Type B pancreatic cell (in vitro differentiated cells): ENCODE data around the gene SCNN1B. TPM values are rescaled to one million over a fixed set of nuclear protein-coding genes. Genes with fewer than 3 reads are reported as not detected.

Experiments used
- DNase-seq: peaks from one replicate; pipeline ENCODE4 v3.0.0; 2021; ENCODE audit warnings: mixed read lengths; ENCODE audit not compliant: unreplicated experiment; ENCODE audit errors: extremely low spot score
- H3K27ac Mint-ChIP-seq: 2 replicates; pipeline ENCODE4 v1.8.0; 2021; ENCODE audit warnings: mild to moderate bottlenecking, mixed read lengths
- H3K27me3 Mint-ChIP-seq: 2 replicates; pipeline ENCODE4 v1.8.0; 2021; ENCODE audit warnings: mixed read lengths
- H3K36me3 Mint-ChIP-seq: 2 replicates; pipeline ENCODE4 v1.8.0; 2021; ENCODE audit warnings: mixed read lengths
- H3K4me1 Mint-ChIP-seq: one replicate; pipeline ENCODE4 v1.8.0; 2021; ENCODE audit warnings: mixed read lengths; ENCODE audit not compliant: unreplicated experiment
- H3K4me3 Mint-ChIP-seq: 2 replicates; pipeline ENCODE4 v1.8.0; 2021; ENCODE audit warnings: mild to moderate bottlenecking, mixed read lengths
- H3K9me3 Mint-ChIP-seq: 2 replicates; pipeline ENCODE4 v1.8.0; 2021; ENCODE audit warnings: mixed read lengths
- CTCF ChIP-seq: fragments of 200-600 bp; sonication (generic); conservative IDR thresholded peaks from 2 replicates; pipeline ENCODE4 v1.5.0; 2021; ENCODE audit warnings: antibody characterized with exemption, mild to moderate bottlenecking
- total RNA-seq: library from RNA; stranded (reverse); gene quantifications from 2 replicates; pipeline ENCODE4 v1.2.1, GENCODE V29; 2021; ENCODE audit warnings: low replicate concordance

The SCNN1B gene
- total RNA-seq, 1 donor from 2014 or later = 4.3 TPM

- H3K4me3 Mint-ChIP-seq = no peak overlapping the region
- peaks cover 8% of the 10 kb centered on the region for H3K27me3 Mint-ChIP-seq
- no peak overlapping the region for H3K27ac Mint-ChIP-seq
- TF ChIP-seq CTCF = no peak
- no peaks in the 10 kb centered on the region for H3K9me3 Mint-ChIP-seq
- no peaks in the 10 kb centered on the region for H3K4me1 Mint-ChIP-seq
- DNase-seq = no peak
- H3K36me3 Mint-ChIP-seq = no peaks in the 10 kb centered on the region
Observed at GRCh38 chr16:23256440-23256839, 45.7 kb upstream of the SCNN1B start.

- no peak overlapping the region for H3K27ac Mint-ChIP-seq
- no peaks in the 10 kb centered on the region for H3K4me1 Mint-ChIP-seq
- no peak for TF ChIP-seq CTCF
- no peaks in the 10 kb centered on the region for H3K36me3 Mint-ChIP-seq
- peaks cover 8% of the 10 kb centered on the region for H3K27me3 Mint-ChIP-seq
- H3K9me3 Mint-ChIP-seq = no peaks in the 10 kb centered on the region
- DNase-seq = no peak
- peak overlapping the region; percentile 13 for H3K4me3 Mint-ChIP-seq
Observed at GRCh38 chr16:23257682-23258081, 44.4 kb upstream of the SCNN1B start.

- H3K36me3 Mint-ChIP-seq = no peaks in the 10 kb centered on the region
- peaks cover 8% of the 10 kb centered on the region for H3K27me3 Mint-ChIP-seq
- no peak for DNase-seq
- no peak overlapping the region for H3K4me3 Mint-ChIP-seq
- TF ChIP-seq CTCF = no peak
- no peaks in the 10 kb centered on the region for H3K9me3 Mint-ChIP-seq
- peak overlapping the region; percentile 23 for H3K27ac Mint-ChIP-seq
- H3K4me1 Mint-ChIP-seq = no peaks in the 10 kb centered on the region
Observed at GRCh38 chr16:23258919-23259237, 43.2 kb upstream of the SCNN1B start.

- Mint-ChIP-seq H3K27me3 (peaks cover 8% of the 10 kb centered on the region), H3K27ac (no peak overlapping the region), H3K9me3 (no peaks in the 10 kb centered on the region), H3K4me3 (no peak overlapping the region), H3K36me3 (no peaks in the 10 kb centered on the region), H3K4me1 (no peaks in the 10 kb centered on the region)
- DNase-seq = no peak
- TF ChIP-seq CTCF = no peak
Observed at GRCh38 chr16:23267647-23268046, 34.5 kb upstream of the SCNN1B start.

- no peaks in the 10 kb centered on the region for H3K9me3 Mint-ChIP-seq
- peaks cover 8% of the 10 kb centered on the region for H3K27me3 Mint-ChIP-seq
- H3K4me1 Mint-ChIP-seq = no peaks in the 10 kb centered on the region
- no peak for DNase-seq
- no peak overlapping the region for H3K4me3 Mint-ChIP-seq
- TF ChIP-seq CTCF = no peak
- H3K36me3 Mint-ChIP-seq = no peaks in the 10 kb centered on the region
- no peak overlapping the region for H3K27ac Mint-ChIP-seq
Observed at GRCh38 chr16:23268561-23268960, 33.5 kb upstream of the SCNN1B start.

- H3K9me3 Mint-ChIP-seq = no peaks in the 10 kb centered on the region
- H3K4me1 Mint-ChIP-seq = no peaks in the 10 kb centered on the region
- H3K36me3 Mint-ChIP-seq = no peaks in the 10 kb centered on the region
- TF ChIP-seq CTCF = no peak
- no peak overlapping the region for H3K4me3 Mint-ChIP-seq
- H3K27ac Mint-ChIP-seq = no peak overlapping the region
- no peak for DNase-seq
- peaks cover 8% of the 10 kb centered on the region for H3K27me3 Mint-ChIP-seq
Observed at GRCh38 chr16:23269248-23269953, 32.7 kb upstream of the SCNN1B start.
